ENCODE data around the gene KLHL36. TPM values are rescaled to one million over a fixed set of nuclear protein-coding genes. Genes with fewer than 3 reads are reported as not detected.

KLHL36 gene
- total and polyA plus RNA-seq, 9 donors: 20.7 to 94.9 (median 55.9) TPM

GRCh38 chr16:84603940-84604339 lies 44.4 kb upstream of the KLHL36 start:
- Histone ChIP-seq H3K27me3 (no peaks in the 10 kb centered on the region), H3K9me3 (no peaks in the 10 kb centered on the region), H3K36me3 (no peaks in the 10 kb centered on the region), H3K4me3 (no peak overlapping the region), H3K4me1 (ENCODE audit: insufficient read depth) (peaks cover 12% of the 10 kb centered on the region), H3K27ac (no peak overlapping the region)
- DNase-seq: no peak
- intact Hi-C loops (cut with DNase I): no loop called here
- TF ChIP-seq, protein P1, sequence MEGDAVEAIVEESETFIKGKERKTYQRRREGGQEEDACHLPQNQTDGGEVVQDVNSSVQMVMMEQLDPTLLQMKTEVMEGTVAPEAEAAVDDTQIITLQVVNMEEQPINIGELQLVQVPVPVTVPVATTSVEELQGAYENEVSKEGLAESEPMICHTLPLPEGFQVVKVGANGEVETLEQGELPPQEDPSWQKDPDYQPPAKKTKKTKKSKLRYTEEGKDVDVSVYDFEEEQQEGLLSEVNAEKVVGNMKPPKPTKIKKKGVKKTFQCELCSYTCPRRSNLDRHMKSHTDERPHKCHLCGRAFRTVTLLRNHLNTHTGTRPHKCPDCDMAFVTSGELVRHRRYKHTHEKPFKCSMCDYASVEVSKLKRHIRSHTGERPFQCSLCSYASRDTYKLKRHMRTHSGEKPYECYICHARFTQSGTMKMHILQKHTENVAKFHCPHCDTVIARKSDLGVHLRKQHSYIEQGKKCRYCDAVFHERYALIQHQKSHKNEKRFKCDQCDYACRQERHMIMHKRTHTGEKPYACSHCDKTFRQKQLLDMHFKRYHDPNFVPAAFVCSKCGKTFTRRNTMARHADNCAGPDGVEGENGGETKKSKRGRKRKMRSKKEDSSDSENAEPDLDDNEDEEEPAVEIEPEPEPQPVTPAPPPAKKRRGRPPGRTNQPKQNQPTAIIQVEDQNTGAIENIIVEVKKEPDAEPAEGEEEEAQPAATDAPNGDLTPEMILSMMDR (IDR thresholded peaks at IDR 0.05): no peak
- TF ChIP-seq POLR2A (IDR thresholded peaks at IDR 0.05) (no peak), EP300 (IDR thresholded peaks at IDR 0.05) (no peak)
- WGBS, 3 donors: 86 to 97% (median 93%) methylated on average over 7 to 10 of the region's 10 CpGs

- Histone ChIP-seq H3K9me3 (no peaks in the 10 kb centered on the region), H3K4me3 (no peak overlapping the region), H3K27ac (no peak overlapping the region), H3K4me1 (ENCODE audit: insufficient read depth) (peaks cover 7% of the 10 kb centered on the region), H3K36me3 (no peaks in the 10 kb centered on the region), H3K27me3 (no peaks in the 10 kb centered on the region)
- TF ChIP-seq EP300 (IDR thresholded peaks at IDR 0.05) (no peak), POLR2A (IDR thresholded peaks at IDR 0.05) (no peak)
- TF ChIP-seq, protein P1 (IDR thresholded peaks at IDR 0.05): no peak
- intact Hi-C loops (cut with DNase I): no loop called here
- DNase-seq: no peak
- WGBS, 3 donors: 71 to 82% (median 75%) methylated on average over 9 of the region's 9 CpGs
These were observed 43.8 kb upstream of the KLHL36 start for GRCh38 chr16:84604477-84605013.

DNA sequence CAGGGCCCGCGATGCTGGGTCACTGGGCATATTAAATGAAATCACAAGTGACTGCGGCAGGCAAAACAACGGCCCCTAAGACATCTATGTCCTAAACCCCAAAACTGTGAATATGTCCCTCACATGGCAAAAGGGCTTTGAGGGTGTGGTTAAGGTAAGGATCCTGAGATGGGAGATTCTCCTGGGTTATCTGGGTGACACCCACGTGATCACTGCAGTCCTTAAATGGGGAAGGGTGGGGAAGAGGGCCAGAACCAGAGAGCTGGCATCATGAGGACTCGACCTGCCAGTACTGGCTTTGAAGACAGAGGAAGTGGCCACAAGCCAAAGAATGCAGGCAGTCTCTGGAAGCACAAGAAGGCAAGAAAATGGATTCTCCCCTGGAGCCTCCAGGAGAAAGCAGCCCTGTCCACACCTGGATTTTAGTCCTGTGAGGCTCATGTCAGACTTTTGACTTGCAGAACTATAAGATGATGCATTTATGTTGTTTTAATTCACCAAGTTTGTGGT lies 42.9 kb upstream of the KLHL36 start:
- no peaks in the 10 kb centered on the region for H3K9me3 ChIP-seq
- 92 to 93% (median 93%) methylated on average over 6 of the region's 6 CpGs for WGBS, 3 donors
- no peaks in the 10 kb centered on the region for H3K36me3 ChIP-seq
- DNase-seq: no peak
- no peak overlapping the region for H3K27ac ChIP-seq
- no peaks in the 10 kb centered on the region for H3K27me3 ChIP-seq
- H3K4me1 ChIP-seq (ENCODE audit: insufficient read depth): peaks cover 3% of the 10 kb centered on the region
- TF ChIP-seq EP300 (IDR thresholded peaks at IDR 0.05) (no peak), POLR2A (IDR thresholded peaks at IDR 0.05) (no peak)
- TF ChIP-seq, protein P1 (IDR thresholded peaks at IDR 0.05): no peak
- no peak overlapping the region for H3K4me3 ChIP-seq
- intact Hi-C loops (cut with DNase I): no loop called here

GRCh38 chr16:84606081-84606875 lies 42.0 kb upstream of the KLHL36 start:
- WGBS, 3 donors: 88 to 95% (median 91%) methylated on average over 14 of the region's 14 CpGs
- H3K4me3 ChIP-seq: no peak overlapping the region
- H3K36me3 ChIP-seq: no peaks in the 10 kb centered on the region
- DNase-seq: no peak
- intact Hi-C loops (cut with DNase I): no loop called here
- TF ChIP-seq EP300 (IDR thresholded peaks at IDR 0.05) (no peak), POLR2A (IDR thresholded peaks at IDR 0.05) (no peak)
- TF ChIP-seq, protein P1 (IDR thresholded peaks at IDR 0.05): no peak
- no peaks in the 10 kb centered on the region for H3K27me3 ChIP-seq
- no peaks in the 10 kb centered on the region for H3K9me3 ChIP-seq
- H3K4me1 ChIP-seq (ENCODE audit: insufficient read depth): peaks cover 2% of the 10 kb centered on the region
- no peak overlapping the region for H3K27ac ChIP-seq
